GM23248 (cell line): Measurements from ENCODE around the gene DLX6.

Experiments used
- EZH2 ChIP-seq: fragments of 200-600 bp; sonication (generic); IDR thresholded peaks from 2 replicates; pipeline ENCODE4 v1.6.1; 2018; ENCODE audit warnings: antibody characterized with exemption, mild to moderate bottlenecking; ENCODE audit not compliant: insufficient read depth, poor library complexity, severe bottlenecking
- EZH2phosphoT487 ChIP-seq: fragments of 200-600 bp; sonication (generic); IDR thresholded peaks from 2 replicates; pipeline ENCODE4 v1.6.1; 2018; ENCODE audit warnings: antibody characterized with exemption, moderate library complexity, mild to moderate bottlenecking, low read depth; ENCODE audit not compliant: insufficient read depth

- TF ChIP-seq EZH2phosphoT487: no peak
- TF ChIP-seq EZH2: no peak
These were observed 22.3 kb downstream of the DLX6 start for GRCh38 chr7:97027427-97028234.
